AG10803 (cell line): ENCODE data around the gene TAGLN3.

Source experiments
- DNase-seq: peaks from one replicate; pipeline ENCODE4 v3.0.0; 2010; ENCODE audit warnings: low read depth
- H3K4me3 ChIP-seq: 2 replicates; pipeline ENCODE4 v1.5.1; 2011; ENCODE audit warnings: mild to moderate bottlenecking, low read length, control low read depth
- CTCF ChIP-seq: conservative IDR thresholded peaks from 2 replicates; pipeline ENCODE4 v1.5.1; 2011; ENCODE audit warnings: mild to moderate bottlenecking, low read length, control low read depth, inconsistent platforms

The TAGLN3 gene

GRCh38 chr3:112002096-112002971, 3.6 kb downstream of the TAGLN3 start:
- no peak for DNase-seq
- no peak for TF ChIP-seq CTCF
- no peak overlapping the region for H3K4me3 ChIP-seq

- H3K4me3 ChIP-seq = no peak overlapping the region
- no peak for TF ChIP-seq CTCF
- DNase-seq = no peak
Measured at GRCh38 chr3:112003321-112004080, 4.8 kb downstream of the TAGLN3 start.

GRCh38 chr3:112004187-112004586, 5.5 kb downstream of the TAGLN3 start:
- no peak for TF ChIP-seq CTCF
- no peak overlapping the region for H3K4me3 ChIP-seq
- DNase-seq = no peak

GRCh38 chr3:112004669-112005068, 5.9 kb downstream of the TAGLN3 start:
- TF ChIP-seq CTCF = no peak
- H3K4me3 ChIP-seq = no peak overlapping the region
- no peak for DNase-seq

GRCh38 chr3:112005091-112005672, 6.5 kb downstream of the TAGLN3 start:
- H3K4me3 ChIP-seq = no peak overlapping the region
- no peak for DNase-seq
- no peak for TF ChIP-seq CTCF

GRCh38 chr3:112007633-112008032, 8.9 kb downstream of the TAGLN3 start:
- no peak overlapping the region for H3K4me3 ChIP-seq
- TF ChIP-seq CTCF = no peak
- peak; percentile 88 for DNase-seq
